AG08395 (cell line): ENCODE measurements around the gene SECTM1.

Source experiments
- DNase-seq: peaks from one replicate; pipeline ENCODE4 v3.0.0; 2012; ENCODE audit warnings: mixed read lengths, low spot score

The SECTM1 gene

DNA sequence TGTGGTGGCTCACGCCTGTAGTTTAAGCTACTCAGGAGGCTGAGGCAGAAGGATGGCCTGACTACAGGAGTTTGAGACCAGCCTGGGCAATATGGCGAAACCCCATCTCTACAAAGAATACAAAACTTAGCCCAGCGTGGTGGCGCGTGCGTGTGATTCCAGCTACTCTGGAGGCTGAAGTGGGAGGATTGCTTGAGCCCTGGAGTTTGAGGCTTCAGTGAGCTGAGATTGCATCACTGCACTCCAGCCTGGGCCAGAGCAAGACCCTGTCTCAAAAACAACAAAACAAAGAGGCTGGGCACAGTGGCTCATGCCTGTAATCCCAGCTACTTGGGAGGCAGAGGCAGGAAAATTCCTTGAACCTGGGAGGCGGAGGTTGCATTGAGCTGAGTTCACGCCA lies 53.0 kb downstream of the SECTM1 start:
- no peak for DNase-seq

DNA sequence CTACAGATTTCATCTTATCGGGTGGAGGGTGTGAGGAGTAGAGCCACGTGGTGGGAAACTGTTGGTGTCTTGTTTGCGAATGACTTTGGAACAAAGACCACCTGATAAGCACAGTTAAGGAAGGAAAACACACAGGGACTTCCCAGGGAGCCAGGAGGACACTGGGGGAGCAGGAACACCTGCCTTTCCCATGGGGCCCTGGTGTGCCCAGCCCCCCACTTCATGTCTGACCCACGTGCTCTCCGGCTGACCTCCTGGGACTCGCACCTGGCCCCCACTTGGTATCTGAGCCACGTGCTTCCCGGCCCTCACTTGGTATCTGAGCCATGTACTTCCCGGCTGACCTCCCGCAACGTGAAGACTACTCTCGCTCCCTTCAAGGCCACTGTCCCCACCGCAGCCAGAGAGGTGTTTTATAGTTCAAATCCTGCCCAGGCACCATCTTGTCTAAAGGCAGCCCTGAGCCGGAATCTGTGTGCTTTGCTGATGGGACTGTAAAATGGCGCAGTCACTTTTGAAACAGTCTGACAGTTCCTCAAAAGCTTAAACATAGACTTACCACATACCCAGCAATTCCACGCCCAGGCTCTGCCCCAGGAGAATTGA lies 54.7 kb downstream of the SECTM1 start:
- DNase-seq = no peak

DNA sequence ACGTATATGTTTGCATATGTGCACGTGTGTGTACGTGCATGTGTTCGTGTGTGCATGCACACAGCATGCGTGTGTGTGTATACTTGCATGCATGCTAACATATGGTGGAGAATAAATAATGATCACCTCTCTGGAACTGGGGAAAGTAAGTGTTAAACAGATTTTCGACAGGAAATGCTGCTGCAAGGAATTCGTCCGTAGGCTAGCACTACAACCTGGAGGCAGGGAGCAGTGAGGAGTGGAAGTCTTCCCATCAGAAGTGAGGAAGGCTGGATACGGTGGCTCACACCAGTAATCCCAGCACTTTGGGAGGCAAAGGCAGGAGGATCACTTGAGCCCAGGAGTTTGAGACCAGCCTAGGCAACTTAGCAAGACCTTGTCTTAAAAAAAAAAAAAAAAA lies 55.3 kb downstream of the SECTM1 start:
- no peak for DNase-seq

DNA sequence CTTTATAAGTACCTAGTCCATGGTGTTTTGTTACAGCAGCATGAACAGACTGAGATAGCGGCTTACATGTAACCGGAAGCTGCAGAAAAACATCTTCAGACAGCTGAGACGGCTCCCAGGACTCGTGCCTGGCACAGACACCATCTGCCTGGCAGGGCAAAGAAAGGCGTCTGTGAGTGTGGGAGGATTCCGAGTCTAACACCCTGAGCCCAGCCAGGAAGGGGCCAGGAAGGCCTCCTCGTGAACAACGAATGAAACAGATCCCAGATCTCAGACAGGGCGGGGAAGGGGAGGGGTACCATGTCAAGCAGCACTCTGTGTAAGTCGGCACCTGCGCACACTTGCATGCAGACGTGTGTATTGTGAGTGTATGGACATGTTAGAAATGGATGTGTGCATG lies 55.7 kb downstream of the SECTM1 start:
- DNase-seq = no peak

DNA sequence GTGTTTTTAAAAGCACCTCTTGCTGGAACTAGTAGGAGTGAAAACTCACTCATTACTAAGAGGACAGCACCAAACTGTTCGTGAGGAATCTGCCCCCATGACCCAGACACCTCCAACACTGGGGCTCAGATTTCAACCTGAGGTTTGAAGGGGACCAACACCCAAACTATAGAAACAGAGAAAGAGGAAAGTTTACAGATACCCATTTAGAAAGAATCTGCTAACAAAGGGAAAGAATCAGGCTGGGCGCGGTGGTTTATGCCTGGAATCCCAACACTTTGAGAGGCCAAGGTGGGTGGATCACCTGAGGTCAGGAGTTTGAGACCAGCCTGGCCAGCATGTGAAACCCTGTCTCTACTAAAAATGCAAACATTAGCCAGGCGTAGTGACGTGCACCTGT lies 56.6 kb downstream of the SECTM1 start:
- DNase-seq = no peak

DNA sequence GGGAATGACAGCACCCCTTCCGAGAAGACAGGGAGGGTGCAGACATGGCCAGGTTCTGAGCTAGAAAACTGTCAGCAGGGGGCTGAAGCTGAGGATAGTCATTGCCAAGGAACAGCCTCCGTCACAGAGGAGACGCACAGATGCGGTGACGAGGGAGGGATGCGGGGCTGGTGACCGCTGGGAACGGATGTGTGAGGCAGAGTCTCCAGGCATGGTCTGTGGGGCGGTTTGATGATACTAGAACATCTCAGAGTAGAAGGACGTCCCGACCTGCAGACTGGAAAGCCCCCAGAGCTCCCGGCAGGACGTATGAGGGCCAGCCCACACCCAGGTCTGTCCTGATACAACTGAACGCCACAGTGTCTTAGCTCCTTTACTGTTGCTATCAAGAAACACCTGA lies 58.2 kb downstream of the SECTM1 start:
- DNase-seq = no peak

DNA sequence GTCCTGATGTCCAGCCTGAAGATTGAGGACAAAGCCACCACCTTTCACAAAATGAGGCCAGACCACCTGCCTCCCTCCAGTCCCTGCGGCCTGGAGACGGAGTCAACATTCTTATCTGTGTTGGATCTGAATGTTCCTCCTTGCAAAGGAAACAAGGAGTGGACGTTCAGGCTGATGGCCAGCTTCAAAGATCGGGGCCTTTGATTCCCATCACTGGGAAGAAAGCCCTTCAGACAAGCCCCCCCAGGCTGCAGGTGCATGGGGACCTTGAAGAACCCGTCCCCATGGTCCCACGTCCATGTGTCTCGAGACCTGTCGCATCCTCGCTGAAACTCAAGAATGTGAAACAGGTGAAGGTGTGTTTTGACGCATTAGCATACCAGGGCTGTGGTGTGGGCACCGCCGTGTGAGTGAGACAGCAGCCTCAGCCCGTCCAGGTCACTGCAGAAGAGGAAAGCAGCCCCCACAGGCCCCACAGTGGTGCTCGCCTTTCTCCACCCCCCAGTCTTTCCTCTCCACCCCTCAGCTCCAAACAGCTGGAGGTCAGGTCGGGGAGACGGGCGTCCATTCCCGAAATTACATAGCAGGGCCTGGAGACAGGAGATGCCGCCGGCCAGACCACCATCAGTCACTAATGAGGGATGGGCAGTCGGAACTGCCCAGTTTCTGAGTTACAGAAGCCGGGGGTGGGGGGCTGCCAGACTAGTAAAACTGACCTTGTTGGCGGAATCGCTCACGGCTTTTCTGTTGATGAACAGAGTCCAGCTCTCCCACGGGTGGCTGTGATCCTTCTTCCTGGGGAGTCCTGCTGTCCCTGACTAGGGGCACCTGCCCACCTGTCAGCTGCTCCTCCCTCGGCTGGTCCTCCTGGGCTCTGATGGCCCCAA lies 59.2 kb downstream of the SECTM1 start:
- no peak for DNase-seq

DNA sequence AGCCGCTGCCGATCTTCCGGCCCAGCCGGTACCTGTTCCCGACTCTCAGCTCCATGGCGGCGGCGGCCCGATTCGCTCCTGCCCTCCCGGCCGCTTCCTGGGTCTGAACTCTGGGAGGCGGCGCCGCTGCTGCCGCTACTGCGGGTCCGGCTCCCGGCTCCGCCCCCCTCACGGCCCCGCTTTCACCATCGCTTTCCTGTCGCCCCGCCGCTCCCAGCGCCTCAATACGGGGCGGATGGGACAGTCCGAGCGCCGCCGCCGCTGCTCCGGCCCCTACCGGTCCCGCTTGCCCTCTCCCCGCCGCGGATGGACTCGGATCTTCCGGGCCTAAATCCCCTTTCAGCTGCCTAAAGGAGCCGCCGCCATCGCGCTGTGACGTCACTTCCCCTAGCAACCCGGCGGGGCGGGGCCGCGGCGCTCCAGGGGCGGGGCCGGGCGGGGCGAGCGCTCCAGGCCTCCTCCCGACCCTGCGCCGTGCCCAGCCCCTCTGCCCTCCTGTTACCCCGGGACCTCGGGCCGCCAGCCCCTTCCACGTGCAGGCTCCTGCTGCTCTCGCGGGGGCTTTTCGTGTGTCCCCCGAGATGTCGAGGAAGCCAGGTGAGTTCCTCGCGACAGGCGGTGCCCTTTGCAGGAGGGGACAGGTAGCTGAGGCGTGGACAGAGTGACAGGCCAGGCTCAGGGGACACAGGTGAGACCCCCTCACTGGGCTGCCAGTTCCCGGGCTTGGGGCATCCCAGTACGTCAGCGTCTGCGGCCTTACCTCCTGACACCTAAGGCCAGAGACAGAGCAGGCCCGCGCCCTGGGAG lies 60.0 kb downstream of the SECTM1 start, which contains the start of gene CSNK1D:
Gene CSNK1D, minus strand, starts transcription at position 374 of the 807 bp plus-strand sequence. Its CDS starts 319 bp downstream, at position 55.
- DNase-seq = peak; percentile 94

DNA sequence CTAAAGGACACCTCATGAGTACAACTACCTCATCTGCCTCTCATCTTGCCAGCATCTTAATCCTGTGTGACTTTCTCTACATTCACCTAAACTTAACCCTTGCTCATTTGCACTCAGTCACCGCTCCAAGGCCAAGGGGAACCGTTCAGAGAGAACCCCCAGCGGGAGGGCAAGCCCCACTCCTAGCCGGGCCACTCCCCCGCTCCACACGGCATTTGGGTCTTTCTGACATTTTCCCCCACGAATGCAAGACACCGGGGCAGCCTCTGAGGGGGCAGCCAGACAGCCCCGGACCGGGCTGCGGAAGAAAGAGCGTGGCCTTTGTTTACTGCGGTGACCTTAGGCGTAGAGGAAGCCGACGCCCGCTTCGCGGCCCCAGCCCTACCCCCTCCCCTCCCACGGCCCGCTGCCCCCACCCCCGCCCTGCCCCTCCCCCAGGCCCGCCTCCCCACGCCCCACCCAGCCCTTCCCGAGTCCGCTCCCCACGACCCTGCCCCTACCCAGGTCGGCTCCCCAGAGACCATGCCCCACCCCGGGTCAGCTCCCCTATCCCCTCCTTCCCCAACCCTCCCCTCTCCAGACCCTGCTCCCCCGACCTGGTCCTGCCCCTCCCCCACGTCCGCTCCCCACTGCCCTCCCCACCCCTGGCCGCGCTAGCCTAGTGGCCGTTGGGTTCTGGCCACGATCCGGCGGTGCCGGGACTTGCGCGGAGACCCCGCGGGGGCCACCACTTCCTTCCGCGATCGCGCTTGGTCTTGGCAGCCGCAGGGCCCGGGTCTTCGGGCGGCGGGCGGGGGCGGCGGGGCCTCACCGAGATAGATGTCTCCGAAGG lies 60.9 kb downstream of the SECTM1 start:
- DNase-seq = no peak

DNA sequence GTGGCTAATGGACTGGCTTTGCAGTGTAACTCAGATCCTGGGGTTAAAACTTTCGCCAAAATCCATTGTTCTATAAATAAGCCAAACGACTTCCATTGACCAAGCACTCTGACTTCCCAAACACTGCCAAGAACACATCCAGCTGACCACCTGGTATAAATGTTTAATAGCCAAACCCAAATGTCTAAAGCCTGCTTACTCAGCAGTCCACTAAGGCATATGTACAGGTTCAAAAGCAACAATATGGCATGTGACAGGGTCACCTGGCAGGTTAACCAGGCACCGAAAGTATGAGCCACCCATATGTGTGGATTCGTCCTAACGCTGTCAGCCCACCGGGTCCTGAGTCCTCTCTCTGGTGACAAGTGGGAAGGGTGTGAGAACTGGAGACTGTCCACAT lies 62.2 kb downstream of the SECTM1 start:
- no peak for DNase-seq
